Uterus (tissue), 2 donors: ENCODE measurements around the gene HLA-DOA.

Experiments used
- POLR2A ChIP-seq, 2 donors: fragments of 450-650 bp; IDR thresholded peaks; one replicate each; pipeline ENCODE4 v1.6.1; 2016; ENCODE audit warnings: antibody characterized with exemption in 2 of 2, mild to moderate bottlenecking in 1 of 2, moderate library complexity in 1 of 2
- TF ChIP-seq, protein P1 (sequence below), 4 experiments: fragments of 200-600 bp in 2 of 4; fragments of 450-650 bp in 2 of 4; sonication (generic) in 2 of 4; IDR thresholded peaks; one replicate each; pipeline ENCODE4 v1.5.1; 2016 to 2019; ENCODE audit warnings: antibody characterized with exemption in 4 of 4, mild to moderate bottlenecking in 2 of 4, moderate library complexity in 1 of 4

DNA sequence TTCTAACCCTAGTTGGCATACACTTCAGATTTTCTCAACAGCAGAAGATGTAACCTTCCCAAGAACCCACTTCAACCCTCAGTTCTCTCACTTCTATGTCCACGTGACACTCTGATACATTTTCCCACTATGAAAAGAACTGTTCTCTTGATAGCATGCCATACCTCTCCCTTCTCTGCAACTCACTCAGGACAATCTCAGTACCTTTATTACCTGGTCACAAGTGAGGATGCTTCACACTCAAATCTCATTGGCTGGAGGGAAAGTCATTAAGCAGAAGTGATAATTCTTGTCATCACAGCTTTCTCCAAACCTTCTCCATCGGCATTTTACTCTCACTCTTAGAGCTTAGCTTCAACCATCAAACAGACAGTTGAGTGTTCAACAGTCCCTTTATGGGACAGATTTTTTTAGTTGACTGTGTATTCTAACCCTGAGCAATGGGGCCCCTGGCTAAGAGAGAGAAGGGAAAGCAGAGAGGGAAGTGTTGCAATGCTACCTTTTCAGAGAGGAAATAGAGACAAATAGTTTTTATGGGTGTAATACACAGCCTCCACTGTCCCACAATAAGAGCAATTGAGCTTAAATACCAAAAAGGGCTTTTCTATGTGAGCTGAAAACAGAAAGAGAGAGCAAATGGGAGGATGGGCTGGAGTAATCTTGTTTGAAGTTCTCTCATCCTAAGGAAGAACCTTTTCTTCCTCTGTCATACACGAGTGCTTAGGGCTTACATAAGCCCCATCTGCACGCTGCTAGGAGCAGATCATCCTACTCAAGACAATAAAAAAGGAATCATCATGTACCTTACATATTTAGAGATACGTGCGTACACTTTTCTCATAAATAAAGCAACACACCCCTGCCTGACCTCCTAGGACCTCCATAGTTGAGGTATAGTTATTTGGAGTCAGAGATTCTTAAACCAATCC lies 48.1 kb upstream of the HLA-DOA start:
- TF ChIP-seq, protein P1, sequence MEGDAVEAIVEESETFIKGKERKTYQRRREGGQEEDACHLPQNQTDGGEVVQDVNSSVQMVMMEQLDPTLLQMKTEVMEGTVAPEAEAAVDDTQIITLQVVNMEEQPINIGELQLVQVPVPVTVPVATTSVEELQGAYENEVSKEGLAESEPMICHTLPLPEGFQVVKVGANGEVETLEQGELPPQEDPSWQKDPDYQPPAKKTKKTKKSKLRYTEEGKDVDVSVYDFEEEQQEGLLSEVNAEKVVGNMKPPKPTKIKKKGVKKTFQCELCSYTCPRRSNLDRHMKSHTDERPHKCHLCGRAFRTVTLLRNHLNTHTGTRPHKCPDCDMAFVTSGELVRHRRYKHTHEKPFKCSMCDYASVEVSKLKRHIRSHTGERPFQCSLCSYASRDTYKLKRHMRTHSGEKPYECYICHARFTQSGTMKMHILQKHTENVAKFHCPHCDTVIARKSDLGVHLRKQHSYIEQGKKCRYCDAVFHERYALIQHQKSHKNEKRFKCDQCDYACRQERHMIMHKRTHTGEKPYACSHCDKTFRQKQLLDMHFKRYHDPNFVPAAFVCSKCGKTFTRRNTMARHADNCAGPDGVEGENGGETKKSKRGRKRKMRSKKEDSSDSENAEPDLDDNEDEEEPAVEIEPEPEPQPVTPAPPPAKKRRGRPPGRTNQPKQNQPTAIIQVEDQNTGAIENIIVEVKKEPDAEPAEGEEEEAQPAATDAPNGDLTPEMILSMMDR (IDR thresholded peaks at IDR 0.05): no peak
- no peak for TF ChIP-seq POLR2A (IDR thresholded peaks at IDR 0.05)
